IMR-90 (cell line): ENCODE results near the gene DHRS4. TPM values are rescaled to one million over a fixed set of nuclear protein-coding genes. Genes with fewer than 3 reads are reported as not detected.

ENCODE experiments used
- polyA plus RNA-seq, 3 experiments: library from polyadenylated mRNA; depleted of rRNA; stranded (reverse); fragments of >200 nt; gene quantifications; 2 replicates each; pipeline ENCODE4 v1.2.3, GENCODE V29; 2012; ENCODE audit warnings: low replicate concordance in 1 of 3
- total RNA-seq: library from RNA; depleted of rRNA; stranded (reverse); fragments of >200 nt; gene quantifications from 2 replicates; pipeline ENCODE4 v1.2.3, GENCODE V29; 2012; rRNA removed

Gene DHRS4
- total and polyA plus RNA-seq, 2 of the 4 experiments (the other 2 are of a cell fraction) = 43.2 to 51.8 TPM

Other genes starting within 250 kb of the DHRS4 start
- gene DHRS4L2, start 35.2 kb downstream of the DHRS4 start, total RNA-seq = 11.1 and 12.5 TPM in 2 replicates
- 17.3 and 19.6 TPM in 2 replicates for gene DHRS4L2, start 35.2 kb downstream of the DHRS4 start, polyA plus RNA-seq (2012; rRNA removed)
- gene CARMIL3, start 98.2 kb downstream of the DHRS4 start, total RNA-seq = under 0.01 TPM in 1 of 2 replicates, not detected in the other
- gene CARMIL3, start 98.2 kb downstream of the DHRS4 start, polyA plus RNA-seq (2012; rRNA removed) = 0.03 TPM in 1 of 2 replicates, not detected in the other
- not detected in 2 replicates for gene CPNE6, start 117.8 kb downstream of the DHRS4 start, total RNA-seq
- not detected in 2 replicates for gene CPNE6, start 117.8 kb downstream of the DHRS4 start, polyA plus RNA-seq (2012; rRNA removed)
- 11.1 and 13.4 TPM in 2 replicates for gene PCK2, start 140.5 kb downstream of the DHRS4 start, total RNA-seq
- gene PCK2, start 140.5 kb downstream of the DHRS4 start, polyA plus RNA-seq (2012; rRNA removed) = 23.9 and 29.4 TPM in 2 replicates
- gene DCAF11, start 161.0 kb downstream of the DHRS4 start, total RNA-seq = 46.7 and 52.0 TPM in 2 replicates
- 19.0 and 21.0 TPM in 2 replicates for gene DCAF11, start 161.0 kb downstream of the DHRS4 start, polyA plus RNA-seq (2012; rRNA removed)
- 0.18 and 0.28 TPM in 2 replicates for gene NRL, start 161.2 kb downstream of the DHRS4 start, total RNA-seq
- 0.70 and 0.85 TPM in 2 replicates for gene NRL, start 161.2 kb downstream of the DHRS4 start, polyA plus RNA-seq (2012; rRNA removed)
- gene FITM1, start 176.9 kb downstream of the DHRS4 start, total RNA-seq = not detected in 2 replicates
- not detected in 2 replicates for gene FITM1, start 176.9 kb downstream of the DHRS4 start, polyA plus RNA-seq (2012; rRNA removed)
- 42.8 and 55.3 TPM in 2 replicates for gene PSME1, start 182.4 kb downstream of the DHRS4 start, total RNA-seq
- 97.9 and 106 TPM in 2 replicates for gene PSME1, start 182.4 kb downstream of the DHRS4 start, polyA plus RNA-seq (2012; rRNA removed)
- 15.0 and 15.1 TPM in 2 replicates for gene EMC9, start 187.8 kb downstream of the DHRS4 start, total RNA-seq
- 19.2 and 21.6 TPM in 2 replicates for gene EMC9, start 187.8 kb downstream of the DHRS4 start, polyA plus RNA-seq (2012; rRNA removed)
- 92.2 and 104 TPM in 2 replicates for gene PSME2, start 192.8 kb downstream of the DHRS4 start, total RNA-seq
- gene PSME2, start 192.8 kb downstream of the DHRS4 start, polyA plus RNA-seq (2012; rRNA removed) = 141 and 171 TPM in 2 replicates
- 26.1 and 37.5 TPM in 2 replicates for gene RNF31, start 193.7 kb downstream of the DHRS4 start, total RNA-seq
- gene RNF31, start 193.7 kb downstream of the DHRS4 start, polyA plus RNA-seq (2012; rRNA removed) = 28.9 and 31.6 TPM in 2 replicates
- 29.7 and 34.6 TPM in 2 replicates for gene IRF9, start 207.5 kb downstream of the DHRS4 start, total RNA-seq
- 23.2 and 25.6 TPM in 2 replicates for gene IRF9, start 207.5 kb downstream of the DHRS4 start, polyA plus RNA-seq (2012; rRNA removed)
- gene REC8, start 218.3 kb downstream of the DHRS4 start, total RNA-seq = 0.36 and 0.56 TPM in 2 replicates
- gene REC8, start 218.3 kb downstream of the DHRS4 start, polyA plus RNA-seq (2012; rRNA removed) = 3.5 and 3.6 TPM in 2 replicates
- 36.7 and 37.6 TPM in 2 replicates for gene IPO4, start 235.0 kb downstream of the DHRS4 start, total RNA-seq
- gene IPO4, start 235.0 kb downstream of the DHRS4 start, polyA plus RNA-seq (2012; rRNA removed) = 39.4 and 39.9 TPM in 2 replicates
- gene TM9SF1, start 241.7 kb downstream of the DHRS4 start, total RNA-seq = 51.9 and 65.6 TPM in 2 replicates
- gene TM9SF1, start 241.7 kb downstream of the DHRS4 start, polyA plus RNA-seq (2012; rRNA removed) = 40.4 and 40.9 TPM in 2 replicates